Endothelial cell of umbilical vein (primary cell): Measurements from ENCODE around the gene ITPRID2.

Experiments
- EZH2 ChIP-seq: IDR thresholded peaks from 2 replicates; pipeline ENCODE4 v1.6.1; 2012; ENCODE audit warnings: borderline replicate concordance, low read depth, mild to moderate bottlenecking, moderate library complexity, low read length, inconsistent platforms; ENCODE audit not compliant: severe bottlenecking
- FOS ChIP-seq: IDR thresholded peaks from 2 replicates; pipeline ENCODE4 v1.6.1; 2011; ENCODE audit warnings: mild to moderate bottlenecking, low read length, moderate library complexity, borderline replicate concordance; ENCODE audit not compliant: insufficient read depth
- JUN ChIP-seq: IDR thresholded peaks from 2 replicates; pipeline ENCODE4 v1.6.1; 2011; ENCODE audit warnings: borderline replicate concordance, low read depth; ENCODE audit not compliant: insufficient read length, insufficient read depth
- POLR2A ChIP-seq: IDR thresholded peaks from 2 replicates; pipeline ENCODE4 v1.6.1; 2012; ENCODE audit warnings: low read depth, mild to moderate bottlenecking, control low read depth, low read length
- POLR2AphosphoS5 ChIP-seq: IDR thresholded peaks from 2 replicates; pipeline ENCODE4 v1.6.1; 2012; ENCODE audit warnings: low read depth, mild to moderate bottlenecking, control low read depth, low read length, moderate library complexity; ENCODE audit not compliant: insufficient read depth
- TF ChIP-seq, protein P1 (sequence below): IDR thresholded peaks from 2 replicates; pipeline ENCODE4 v1.6.1; 2011; ENCODE audit not compliant: insufficient read depth, insufficient read length
- TF ChIP-seq, protein P2 (sequence below), 2 donors: IDR thresholded peaks; 1 replicate in 1 of 2; 2 replicates in 1 of 2; pipeline ENCODE4 v1.5.1; 2011; ENCODE audit warnings: low read length in 2 of 2, mild to moderate bottlenecking in 2 of 2, moderate library complexity in 2 of 2, control low read depth in 1 of 2, inconsistent platforms in 1 of 2, low read depth in 1 of 2; ENCODE audit not compliant: insufficient read depth in 1 of 2; ENCODE audit errors: extremely low read depth in 1 of 2

DNA sequence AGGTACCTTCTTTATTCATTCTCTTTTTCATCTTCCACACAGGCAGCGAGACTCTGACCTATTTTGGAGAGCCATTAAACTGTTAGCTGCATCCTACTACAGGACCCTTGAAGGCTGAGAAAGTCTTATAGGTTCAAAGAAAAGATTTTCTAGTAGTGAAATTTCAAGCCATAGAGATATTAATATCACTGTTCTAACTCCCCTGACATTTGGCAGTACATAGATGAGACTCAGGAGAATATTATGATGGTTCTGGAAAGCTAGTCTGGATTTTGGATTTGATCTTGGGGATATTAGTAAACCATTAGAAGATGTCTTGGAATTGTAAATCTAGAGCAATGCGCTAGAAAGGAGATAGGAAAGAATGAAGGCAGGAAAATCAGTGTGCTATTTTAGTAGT lies 1.3 kb upstream of the ITPRID2 start:
- TF ChIP-seq EZH2 (no peak), POLR2AphosphoS5 (no peak), POLR2A (no peak), FOS (no peak), JUN (no peak)
- TF ChIP-seq, protein P1, sequence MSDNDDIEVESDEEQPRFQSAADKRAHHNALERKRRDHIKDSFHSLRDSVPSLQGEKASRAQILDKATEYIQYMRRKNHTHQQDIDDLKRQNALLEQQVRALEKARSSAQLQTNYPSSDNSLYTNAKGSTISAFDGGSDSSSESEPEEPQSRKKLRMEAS = no peak
- TF ChIP-seq, protein P2, sequence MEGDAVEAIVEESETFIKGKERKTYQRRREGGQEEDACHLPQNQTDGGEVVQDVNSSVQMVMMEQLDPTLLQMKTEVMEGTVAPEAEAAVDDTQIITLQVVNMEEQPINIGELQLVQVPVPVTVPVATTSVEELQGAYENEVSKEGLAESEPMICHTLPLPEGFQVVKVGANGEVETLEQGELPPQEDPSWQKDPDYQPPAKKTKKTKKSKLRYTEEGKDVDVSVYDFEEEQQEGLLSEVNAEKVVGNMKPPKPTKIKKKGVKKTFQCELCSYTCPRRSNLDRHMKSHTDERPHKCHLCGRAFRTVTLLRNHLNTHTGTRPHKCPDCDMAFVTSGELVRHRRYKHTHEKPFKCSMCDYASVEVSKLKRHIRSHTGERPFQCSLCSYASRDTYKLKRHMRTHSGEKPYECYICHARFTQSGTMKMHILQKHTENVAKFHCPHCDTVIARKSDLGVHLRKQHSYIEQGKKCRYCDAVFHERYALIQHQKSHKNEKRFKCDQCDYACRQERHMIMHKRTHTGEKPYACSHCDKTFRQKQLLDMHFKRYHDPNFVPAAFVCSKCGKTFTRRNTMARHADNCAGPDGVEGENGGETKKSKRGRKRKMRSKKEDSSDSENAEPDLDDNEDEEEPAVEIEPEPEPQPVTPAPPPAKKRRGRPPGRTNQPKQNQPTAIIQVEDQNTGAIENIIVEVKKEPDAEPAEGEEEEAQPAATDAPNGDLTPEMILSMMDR (IDR thresholded peaks at IDR 0.05; ENCODE audit: extremely low read depth in 1 of 2, insufficient read depth in 1 of 2, low read depth in 1 of 2, low read length in 2 of 2) = no peak
